Breast epithelium (tissue), 4 donors: ENCODE measurements around the gene DDT. TPM values are rescaled to one million over a fixed set of nuclear protein-coding genes. Genes with fewer than 3 reads are reported as not detected.
"Not testable (repeated sequence)": the region's sequence is repeated elsewhere in the genome, so short reads cannot be mapped to it uniquely, and the experiment has no call there.

ENCODE experiments used
- DNase-seq, 2 donors: peaks; one replicate each; pipeline ENCODE4 v3.0.0-alpha.2; 2019; ENCODE audit warnings: low spot score in 2 of 2
- H3K27ac ChIP-seq, 2 donors: fragments of 200-600 bp; sonication (generic) in 1 of 2; one replicate each; pipeline ENCODE4 v1.5.1; 2016 to 2019; ENCODE audit warnings: mild to moderate bottlenecking in 1 of 2
- H3K27me3 ChIP-seq, 2 donors: fragments of 200-600 bp; sonication (generic) in 1 of 2; one replicate each; pipeline versions ENCODE4 v1.5.1 to v1.6.0; 2017 to 2019; ENCODE audit warnings: control low read depth in 1 of 2, mild to moderate bottlenecking in 1 of 2
- H3K36me3 ChIP-seq: fragments of 200-600 bp; one replicate; pipeline ENCODE4 v1.5.1; 2019
- H3K4me1 ChIP-seq, 2 donors: fragments of 200-600 bp; sonication (generic); one replicate each; pipeline ENCODE4 v1.5.1; 2016 to 2019; ENCODE audit warnings: control low read depth in 1 of 2
- H3K4me3 ChIP-seq, 3 donors: fragments of 200-600 bp; sonication (generic); 1 replicate in 2 of 3; 2 replicates in 1 of 3; pipeline ENCODE4 v1.5.1; 2016 to 2019; ENCODE audit warnings: mild to moderate bottlenecking in 3 of 3, moderate library complexity in 2 of 3
- H3K9me3 ChIP-seq, 2 donors: fragments of 200-600 bp; sonication (generic) in 1 of 2; one replicate each; pipeline ENCODE4 v1.5.1; 2016 to 2019; ENCODE audit warnings: control low read depth in 1 of 2
- CTCF ChIP-seq, 3 donors: fragments of 450-650 bp; IDR thresholded peaks; one replicate each; pipeline ENCODE4 v1.5.1; 2016 to 2017; ENCODE audit warnings: antibody characterized with exemption in 3 of 3, mild to moderate bottlenecking in 3 of 3, moderate library complexity in 3 of 3
- POLR2A ChIP-seq: fragments of 450-650 bp; IDR thresholded peaks from one replicate; pipeline ENCODE4 v1.6.1; 2016; ENCODE audit warnings: antibody characterized with exemption, mild to moderate bottlenecking, moderate library complexity
- POLR2AphosphoS5 ChIP-seq, 3 donors: sonication (generic); formaldehyde crosslinking; IDR thresholded peaks; one replicate each; pipeline ENCODE4 v1.6.1; 2017; ENCODE audit warnings: antibody characterized with exemption in 3 of 3
- intact Hi-C: fragments of 100-400 bp; cut with DNase I; formaldehyde crosslinking; loops from one replicate; pipeline ENCODE4 v1.15.1; 2023; ENCODE audit warnings: low total_unique reads
- total RNA-seq, 3 donors: library from RNA; depleted of rRNA; stranded (reverse); fragments of >200 nt; gene quantifications; one replicate each; pipeline ENCODE4 v1.1.0, GENCODE V29; 2016

The DDT gene
- total RNA-seq, 3 donors from 2014 or later, result 122 to 146 (median 136) TPM

GRCh38 chr22:23984430-23984829 is 10.2 kb upstream of the DDT start:
- no peak for TF ChIP-seq POLR2A
- TF ChIP-seq CTCF (IDR thresholded peaks at IDR 0.05), result peak in 1 of 3 donors; percentile 37
- TF ChIP-seq POLR2AphosphoS5 (IDR thresholded peaks at IDR 0.05), result no peak

DNA sequence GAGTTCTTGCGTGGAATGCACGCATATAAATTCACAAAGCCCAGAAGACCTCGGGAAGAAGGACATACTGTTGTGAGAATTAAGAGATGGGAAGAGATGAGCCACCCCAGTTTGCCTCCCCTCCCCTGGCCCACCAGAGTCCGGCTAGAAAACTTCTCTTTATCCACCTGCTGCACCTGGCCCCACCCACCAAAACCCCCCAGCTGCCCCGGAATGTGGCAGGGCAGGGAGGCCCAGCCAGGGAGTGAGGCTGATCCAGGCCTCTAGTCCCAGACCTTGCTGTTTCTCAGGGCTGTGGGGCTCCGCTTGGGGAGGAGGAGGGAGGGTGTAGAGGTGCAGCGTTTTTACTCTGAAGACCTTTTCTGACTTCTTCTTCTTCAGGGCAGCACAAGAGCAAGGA is 6.3 kb upstream of the DDT start:
- peak overlapping the region in 1 of 3 donors; percentile 25 for H3K4me3 ChIP-seq
- DNase-seq, H3K9me3 ChIP-seq, H3K27me3 ChIP-seq, H3K27ac ChIP-seq, intact Hi-C loops, H3K36me3 ChIP-seq, H3K4me1 ChIP-seq: not testable (repeated sequence)

More at GRCh38 chr22:23984430-23984829, 10.2 kb upstream of the DDT start:
- no peaks in the 10 kb centered on the region for H3K4me1 ChIP-seq
- no peak overlapping the region for H3K27ac ChIP-seq
- no peak overlapping the region for H3K4me3 ChIP-seq
- H3K36me3 ChIP-seq, result no peaks in the 10 kb centered on the region
- intact Hi-C loops, result no loop called here
- H3K9me3 ChIP-seq, result no peaks in the 10 kb centered on the region
- no peak for DNase-seq
- no peaks in the 10 kb centered on the region for H3K27me3 ChIP-seq

- H3K27me3 ChIP-seq, H3K27ac ChIP-seq, H3K4me1 ChIP-seq, H3K36me3 ChIP-seq, intact Hi-C loops, DNase-seq, H3K9me3 ChIP-seq: not testable (repeated sequence)
- peak within 1 kb of the TSS in 1 of 3 donors; percentile 25 for H3K4me3 ChIP-seq
Observed at GRCh38 chr22:23979557-23980240, 5.5 kb upstream of the DDT start, which contains the start of gene GSTT2. Gene GSTT2, plus strand, starts transcription at chr22:23980134.

- H3K36me3 ChIP-seq, DNase-seq, intact Hi-C loops, H3K27me3 ChIP-seq, H3K4me3 ChIP-seq, H3K4me1 ChIP-seq, H3K27ac ChIP-seq, H3K9me3 ChIP-seq: not testable (repeated sequence)
Observed at GRCh38 chr22:23977304-23977703, 3.1 kb upstream of the DDT start.

- H3K4me3 ChIP-seq, DNase-seq, H3K27ac ChIP-seq, H3K4me1 ChIP-seq, H3K9me3 ChIP-seq, H3K36me3 ChIP-seq, H3K27me3 ChIP-seq, intact Hi-C loops: not testable (repeated sequence)
Observed at GRCh38 chr22:23974836-23975352, 653 bp upstream of the DDT start.

- H3K4me3 ChIP-seq, H3K27me3 ChIP-seq, H3K4me1 ChIP-seq, H3K27ac ChIP-seq, DNase-seq, intact Hi-C loops, H3K9me3 ChIP-seq, H3K36me3 ChIP-seq: not testable (repeated sequence)
Observed at GRCh38 chr22:23971927-23972326, 2.3 kb downstream of the DDT start.

DNA sequence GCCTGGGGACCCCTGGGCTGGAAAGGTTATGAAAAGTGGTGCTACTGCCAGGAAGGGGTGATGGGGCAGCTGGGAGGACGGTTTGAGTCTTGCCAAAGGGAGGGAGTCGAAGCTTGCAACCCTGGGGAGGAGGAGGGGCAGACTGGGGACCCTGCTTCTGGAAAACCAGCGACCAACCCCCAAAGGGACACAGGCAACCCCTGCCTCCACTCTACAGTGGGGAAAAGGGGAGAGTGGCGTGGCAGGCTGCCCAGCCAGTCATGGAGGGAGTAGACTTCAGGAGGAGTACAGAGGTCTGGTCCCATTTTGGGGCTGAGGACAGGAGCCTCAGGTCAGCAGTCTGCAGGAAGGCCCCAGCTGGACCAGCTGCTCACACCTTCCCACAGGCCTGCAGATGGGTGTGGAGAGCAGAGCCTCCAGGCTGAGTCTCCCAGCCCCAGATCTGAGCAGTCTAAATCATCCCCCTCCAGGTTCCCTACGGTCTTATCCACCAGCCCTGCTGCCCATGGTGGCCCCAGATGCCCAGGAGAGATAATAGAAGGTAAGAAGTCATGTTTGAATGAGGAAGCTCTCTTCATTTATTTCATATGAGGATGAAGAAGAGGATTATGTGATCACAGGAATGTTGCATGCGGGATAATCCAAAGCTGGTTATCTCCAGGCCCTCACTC is 3.3 kb downstream of the DDT start:
- intact Hi-C loops, result no loop called here

More for the DNA sequence above, 3.3 kb downstream of the DDT start:
- Histone ChIP-seq H3K27ac (no peak overlapping the region), H3K36me3 (peaks cover 4% of the 10 kb centered on the region), H3K9me3 (no peaks in the 10 kb centered on the region), H3K27me3 (no peaks in the 10 kb centered on the region), H3K4me1 (no peaks in the 10 kb centered on the region), H3K4me3 (no peak overlapping the region)
- TF ChIP-seq POLR2A (no peak), CTCF (IDR thresholded peaks at IDR 0.05) (no peak), POLR2AphosphoS5 (IDR thresholded peaks at IDR 0.05) (no peak)
- DNase-seq, result no peak
